ENCODE results near the gene KCNQ1. TPM values are rescaled to one million over a fixed set of nuclear protein-coding genes. Genes with fewer than 3 reads are reported as not detected.

KCNQ1 gene
- total RNA-seq, 1 donor from 2014 or later = 2.7 TPM

GRCh38 chr11:2862395-2863275 is 417.8 kb downstream of the KCNQ1 start:
- peak overlapping the region; percentile 29 to 48 for H3K4me3 ChIP-seq
- DNase-seq (ENCODE audit: extremely low spot score in 2 of 2) = no peak
- H3K4me1 ChIP-seq = no peaks in the 10 kb centered on the region
- no peaks in the 10 kb centered on the region for H3K36me3 ChIP-seq
- TF ChIP-seq CTCF (IDR thresholded peaks at IDR 0.05) = no peak
- no peak for TF ChIP-seq POLR2AphosphoS5 (IDR thresholded peaks at IDR 0.05; ENCODE audit: insufficient read depth in 1 of 2, low read depth in 1 of 2)
- TF ChIP-seq POLR2A (IDR thresholded peaks at IDR 0.05) = no peak
- intact Hi-C loops (cut with DNase I) = no loop called here
- H3K27me3 ChIP-seq = no peaks in the 10 kb centered on the region
- no peaks in the 10 kb centered on the region for H3K9me3 ChIP-seq
- no peak overlapping the region for H3K27ac ChIP-seq

- H3K4me1 ChIP-seq = no peaks in the 10 kb centered on the region
- TF ChIP-seq CTCF (IDR thresholded peaks at IDR 0.05) (no peak), POLR2A (IDR thresholded peaks at IDR 0.05) (no peak), POLR2AphosphoS5 (IDR thresholded peaks at IDR 0.05; ENCODE audit: insufficient read depth in 1 of 2, low read depth in 1 of 2) (no peak)
- no peak overlapping the region for H3K4me3 ChIP-seq
- no peaks in the 10 kb centered on the region for H3K27me3 ChIP-seq
- H3K27ac ChIP-seq = no peak overlapping the region
- H3K36me3 ChIP-seq = no peaks in the 10 kb centered on the region
- H3K9me3 ChIP-seq = no peaks in the 10 kb centered on the region
- intact Hi-C loops (cut with DNase I) = no loop called here
- DNase-seq (ENCODE audit: extremely low spot score in 2 of 2) = no peak
Observed at GRCh38 chr11:2863276-2863618, 418.4 kb downstream of the KCNQ1 start.

GRCh38 chr11:2864901-2865300 is 420.1 kb downstream of the KCNQ1 start:
- TF ChIP-seq POLR2A (IDR thresholded peaks at IDR 0.05) (no peak), CTCF (IDR thresholded peaks at IDR 0.05) (no peak), POLR2AphosphoS5 (IDR thresholded peaks at IDR 0.05; ENCODE audit: insufficient read depth in 1 of 2, low read depth in 1 of 2) (no peak)
- H3K36me3 ChIP-seq = no peaks in the 10 kb centered on the region
- no peak overlapping the region for H3K27ac ChIP-seq
- intact Hi-C loops (cut with DNase I) = no loop called here
- H3K4me3 ChIP-seq = no peak overlapping the region
- H3K4me1 ChIP-seq = no peaks in the 10 kb centered on the region
- no peak for DNase-seq (ENCODE audit: extremely low spot score in 2 of 2)
- H3K9me3 ChIP-seq = no peaks in the 10 kb centered on the region
- H3K27me3 ChIP-seq = no peaks in the 10 kb centered on the region

- no peaks in the 10 kb centered on the region for H3K36me3 ChIP-seq
- no peak overlapping the region for H3K4me3 ChIP-seq
- intact Hi-C loops (cut with DNase I) = no loop called here
- no peaks in the 10 kb centered on the region for H3K9me3 ChIP-seq
- H3K27me3 ChIP-seq = no peaks in the 10 kb centered on the region
- no peaks in the 10 kb centered on the region for H3K4me1 ChIP-seq
- no peak for DNase-seq (ENCODE audit: extremely low spot score in 2 of 2)
- TF ChIP-seq POLR2A (IDR thresholded peaks at IDR 0.05) (no peak), CTCF (IDR thresholded peaks at IDR 0.05) (no peak), POLR2AphosphoS5 (IDR thresholded peaks at IDR 0.05; ENCODE audit: insufficient read depth in 1 of 2, low read depth in 1 of 2) (no peak)
- H3K27ac ChIP-seq = no peak overlapping the region
Observed at GRCh38 chr11:2865922-2866577, 421.2 kb downstream of the KCNQ1 start.

- H3K27ac ChIP-seq = no peak overlapping the region
- no peaks in the 10 kb centered on the region for H3K4me1 ChIP-seq
- TF ChIP-seq POLR2AphosphoS5 (IDR thresholded peaks at IDR 0.05; ENCODE audit: insufficient read depth in 1 of 2, low read depth in 1 of 2) (no peak), CTCF (IDR thresholded peaks at IDR 0.05) (no peak), POLR2A (IDR thresholded peaks at IDR 0.05) (no peak)
- no peak overlapping the region for H3K4me3 ChIP-seq
- no peaks in the 10 kb centered on the region for H3K9me3 ChIP-seq
- H3K27me3 ChIP-seq = no peaks in the 10 kb centered on the region
- no peaks in the 10 kb centered on the region for H3K36me3 ChIP-seq
- intact Hi-C loops (cut with DNase I) = no loop called here
- DNase-seq (ENCODE audit: extremely low spot score in 2 of 2) = no peak
Observed at GRCh38 chr11:2867142-2867541, 422.3 kb downstream of the KCNQ1 start.
